Psoas muscle (tissue), 8 donors: Measurements from ENCODE around the gene G6PC2. TPM values are rescaled to one million over a fixed set of nuclear protein-coding genes. Genes with fewer than 3 reads are reported as not detected.

Source experiments
- ATAC-seq, 4 donors: fragments of 200-7000 bp; cut with Tn5 transposase; one replicate each; pipeline ENCODE4 v1.9.1; 2020; ENCODE audit warnings: moderate library complexity in 3 of 4, mild to moderate bottlenecking in 2 of 4
- DNase-seq, 2 donors: peaks; one replicate each; pipeline ENCODE4 v3.0.0-alpha.2; 2020
- H3K27ac ChIP-seq: fragments of 200-600 bp; one replicate; pipeline ENCODE4 v1.8.0; 2022
- H3K27me3 ChIP-seq, 3 donors: fragments of 200-600 bp in 1 of 3; one replicate each; pipeline versions ENCODE4 v1.6.1 to v1.8.0; 2013 to 2022; ENCODE audit warnings: low read length in 2 of 3, mild to moderate bottlenecking in 2 of 3, moderate library complexity in 1 of 3; ENCODE audit not compliant: insufficient read depth in 3 of 3
- H3K36me3 ChIP-seq, 2 donors: fragments of 200-600 bp in 1 of 2; one replicate each; pipeline versions ENCODE4 v1.6.1 to v1.8.0; 2013 to 2022; ENCODE audit warnings: low read depth in 1 of 2, mild to moderate bottlenecking in 1 of 2, moderate library complexity in 1 of 2; ENCODE audit not compliant: insufficient read depth in 1 of 2
- H3K4me1 ChIP-seq: fragments of 200-600 bp; one replicate; pipeline ENCODE4 v1.8.0; 2022
- H3K4me3 ChIP-seq: fragments of 200-600 bp; one replicate; pipeline ENCODE4 v1.8.0; 2022; ENCODE audit warnings: mild to moderate bottlenecking
- H3K9me3 ChIP-seq: fragments of 200-600 bp; one replicate; pipeline ENCODE4 v1.8.0; 2022
- WGBS, 3 donors: extraction: QIAGEN DNeasy Blood & Tissue Kit; methylation state at CpG; one replicate each; pipeline versions ENCODE4 v1.1.6 to v1.1.7; 2013; 5-methylcytosine and 5-hydroxymethylcytosine counted together
- intact Hi-C, 2 donors: fragments of 100-400 bp; cut with DNase I; formaldehyde crosslinking; loops; one replicate each; pipeline versions ENCODE4 v1.11.0 to v1.14.2; 2022
- polyA plus RNA-seq, 3 donors: library from polyadenylated mRNA; stranded (reverse); fragments of 200-250 nt; gene quantifications; one replicate each; pipeline ENCODE4 v1.2.3, GENCODE V29; 2013
- total RNA-seq, 4 donors: library from RNA; stranded (reverse); fragmentation: NEBNext Ultra II Directional in 2 of 4; extraction: Animal tissue kit (Norgen Biotek cat#: 25700) in 2 of 4; gene quantifications; one replicate each; pipeline versions ENCODE4 v1.2.1 to v1.2.4, GENCODE V29; 2021 to 2023
- TF ChIP-seq, protein P1 (sequence below): fragments of 200-600 bp; IDR thresholded peaks from one replicate; pipeline ENCODE4 v1.8.0; 2022; ENCODE audit warnings: antibody characterized with exemption
- donor health status: healthy with polysubstance abuse.
- donor health status: DM: no; HTN: no; CAD: no; lungs with moderate emphysema.
- donor health status: Bipolar disorder and iron deficiency.
- donor health status: healthy.
- donor health status: DM: yes; HTN: yes; CAD: no.
- donor health status: DM: no; HTN: no; CAD: no.
- donor health status: DM: no; HTN: no; CAD: no.
- donor health status: DM: yes; HTN: yes; CAD: no.

G6PC2 gene
- total and polyA plus RNA-seq, 7 donors: 0.05 TPM; not detected in 6

GRCh38 chr2:168912901-168913369 is 11.8 kb downstream of the G6PC2 start:
- ATAC-seq (peak; percentile 94 to 99 (median 98)), DNase-seq (peak; percentile 70 to 89)
- intact Hi-C loops: no loop called here
- peaks cover 13% of the 10 kb centered on the region for H3K4me1 ChIP-seq
- no peaks in the 10 kb centered on the region for H3K27me3 ChIP-seq
- H3K9me3 ChIP-seq: no peaks in the 10 kb centered on the region
- H3K27ac ChIP-seq: peak overlapping the region; percentile 64
- TF ChIP-seq, protein P1, sequence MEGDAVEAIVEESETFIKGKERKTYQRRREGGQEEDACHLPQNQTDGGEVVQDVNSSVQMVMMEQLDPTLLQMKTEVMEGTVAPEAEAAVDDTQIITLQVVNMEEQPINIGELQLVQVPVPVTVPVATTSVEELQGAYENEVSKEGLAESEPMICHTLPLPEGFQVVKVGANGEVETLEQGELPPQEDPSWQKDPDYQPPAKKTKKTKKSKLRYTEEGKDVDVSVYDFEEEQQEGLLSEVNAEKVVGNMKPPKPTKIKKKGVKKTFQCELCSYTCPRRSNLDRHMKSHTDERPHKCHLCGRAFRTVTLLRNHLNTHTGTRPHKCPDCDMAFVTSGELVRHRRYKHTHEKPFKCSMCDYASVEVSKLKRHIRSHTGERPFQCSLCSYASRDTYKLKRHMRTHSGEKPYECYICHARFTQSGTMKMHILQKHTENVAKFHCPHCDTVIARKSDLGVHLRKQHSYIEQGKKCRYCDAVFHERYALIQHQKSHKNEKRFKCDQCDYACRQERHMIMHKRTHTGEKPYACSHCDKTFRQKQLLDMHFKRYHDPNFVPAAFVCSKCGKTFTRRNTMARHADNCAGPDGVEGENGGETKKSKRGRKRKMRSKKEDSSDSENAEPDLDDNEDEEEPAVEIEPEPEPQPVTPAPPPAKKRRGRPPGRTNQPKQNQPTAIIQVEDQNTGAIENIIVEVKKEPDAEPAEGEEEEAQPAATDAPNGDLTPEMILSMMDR: no peak
- peak overlapping the region; percentile 52 for H3K4me3 ChIP-seq
- H3K36me3 ChIP-seq: no peaks in the 10 kb centered on the region
- WGBS, 3 donors: 5 to 12% (median 8%) methylated on average over 21 of the region's 21 CpGs

- TF ChIP-seq, protein P1: no peak
- Histone ChIP-seq H3K4me1 (peaks cover 13% of the 10 kb centered on the region), H3K27ac (no peak overlapping the region), H3K36me3 (no peaks in the 10 kb centered on the region), H3K4me3 (no peak overlapping the region), H3K27me3 (no peaks in the 10 kb centered on the region), H3K9me3 (no peaks in the 10 kb centered on the region)
- 49 to 75% (median 59%) methylated on average over 4 of the region's 4 CpGs for WGBS, 3 donors
- intact Hi-C loops: no loop called here
- no peak for DNase-seq
- ATAC-seq: peak in 1 of 4 donors; percentile 20
These were observed 12.4 kb downstream of the G6PC2 start for GRCh38 chr2:168913495-168913894.

DNA sequence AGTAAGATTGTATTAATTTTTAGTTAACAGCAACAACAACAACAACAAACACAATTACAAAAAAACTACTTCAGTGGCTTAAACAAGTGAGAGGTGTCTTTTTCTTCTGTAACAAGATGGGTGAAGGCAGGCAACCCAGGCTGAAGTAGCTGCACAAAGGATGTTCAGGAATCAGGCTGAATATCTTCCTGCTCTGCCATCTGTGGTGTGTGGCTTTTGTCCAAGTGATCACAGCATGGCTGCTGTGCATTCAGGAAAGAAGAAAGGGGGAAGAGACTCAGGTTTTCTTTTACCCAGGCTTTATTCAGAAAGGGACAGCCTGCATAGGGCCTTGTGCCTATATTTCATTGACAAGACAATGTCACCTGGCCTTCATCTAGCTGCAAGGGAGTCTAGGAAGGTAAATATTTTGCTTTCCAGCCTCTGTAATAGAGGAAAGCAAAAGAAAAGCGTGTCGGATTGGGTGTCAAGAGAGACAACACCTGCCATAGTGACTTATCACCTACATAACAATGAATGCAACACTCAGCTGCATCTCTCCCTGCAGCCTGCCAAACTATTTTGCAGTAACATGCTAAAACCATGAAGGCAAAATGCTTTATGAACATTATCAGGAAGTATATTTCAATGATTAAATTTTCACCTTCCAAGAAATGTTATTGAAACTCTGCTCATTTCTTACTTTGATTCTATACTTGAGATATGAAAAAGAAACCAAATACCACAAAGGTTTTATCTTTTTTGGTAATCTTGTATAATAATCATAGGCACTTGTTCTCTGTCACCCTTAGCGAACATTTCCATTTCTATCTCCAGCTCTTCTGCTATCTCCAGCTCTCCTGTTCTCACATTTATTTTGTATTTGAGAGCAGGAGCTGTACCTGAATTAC is 14.6 kb downstream of the G6PC2 start:
- TF ChIP-seq, protein P1: no peak
- Histone ChIP-seq H3K4me1 (peaks cover 13% of the 10 kb centered on the region), H3K4me3 (no peak overlapping the region), H3K36me3 (no peaks in the 10 kb centered on the region), H3K9me3 (no peaks in the 10 kb centered on the region), H3K27ac (no peak overlapping the region), H3K27me3 (no peaks in the 10 kb centered on the region)
- intact Hi-C loops: no loop called here
- DNase-seq: no peak
- ATAC-seq: no peak
- whole genome bisulfite sequencing, 3 donors: 95 to 98% (median 96%) methylated on average over 3 of the region's 3 CpGs

DNA sequence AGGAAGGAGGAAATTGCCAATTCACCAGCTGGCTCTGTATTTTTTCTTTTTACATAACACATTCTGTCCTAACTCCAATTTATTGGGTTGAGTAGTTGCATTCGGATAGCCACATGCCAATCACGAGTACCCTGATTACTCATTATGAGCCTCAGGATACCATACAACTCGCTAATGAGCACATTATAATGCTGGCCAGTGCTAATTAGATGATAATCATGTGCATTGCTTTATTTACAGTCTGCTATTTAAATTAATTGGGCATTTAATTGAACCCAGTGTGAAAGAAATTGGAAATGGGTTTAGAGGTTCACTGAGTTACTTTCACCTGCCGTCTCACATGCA is 15.2 kb downstream of the G6PC2 start:
- Histone ChIP-seq H3K4me1 (peaks cover 13% of the 10 kb centered on the region), H3K27me3 (no peaks in the 10 kb centered on the region), H3K4me3 (no peak overlapping the region), H3K36me3 (no peaks in the 10 kb centered on the region), H3K27ac (no peak overlapping the region), H3K9me3 (no peaks in the 10 kb centered on the region)
- DNase-seq (no peak), ATAC-seq (no peak)
- intact Hi-C loops: no loop called here
- WGBS, 3 donors: 89 to 93% (median 92%) methylated on average over 4 of the region's 4 CpGs
- TF ChIP-seq, protein P1: no peak
